Body of pancreas (tissue), 4 donors: ENCODE data around the gene TTC27. TPM values are rescaled to one million over a fixed set of nuclear protein-coding genes. Genes with fewer than 3 reads are reported as not detected.
"Not testable (repeated sequence)": the region's sequence is repeated elsewhere in the genome, so short reads cannot be mapped to it uniquely, and the experiment has no call there.

Experiments used
- ATAC-seq: fragments of 150-250 bp; one replicate; pipeline ENCODE4 v1.9.1; 2016
- DNase-seq, 4 donors: peaks; one replicate each; pipeline ENCODE4 v3.0.0-alpha.2; 2019
- H3K27ac ChIP-seq, 4 donors: fragments of 200-600 bp; sonication (generic); 1 replicate in 3 of 4; 2 replicates in 1 of 4; pipeline versions ENCODE4 v1.5.1 to v1.6.1; 2016 to 2019; ENCODE audit warnings: mild to moderate bottlenecking in 1 of 4, mixed read lengths in 1 of 4, moderate library complexity in 1 of 4
- H3K27me3 ChIP-seq, 2 donors: fragments of 200-600 bp; sonication (generic); one replicate each; pipeline ENCODE4 v1.6.0; 2016; ENCODE audit warnings: mild to moderate bottlenecking in 1 of 2
- H3K36me3 ChIP-seq, 2 donors: fragments of 200-600 bp; sonication (generic); replicated peaks in 1 of 2; 2 replicates each; pipeline ENCODE4 v1.5.1; 2016; ENCODE audit warnings: low read depth in 2 of 2; ENCODE audit not compliant: insufficient read depth in 1 of 2
- H3K4me1 ChIP-seq: fragments of 200-600 bp; sonication (generic); one replicate; pipeline ENCODE4 v1.6.0; 2016
- H3K4me3 ChIP-seq, 2 donors: fragments of 200-600 bp; sonication (generic); 1 replicate in 1 of 2; 2 replicates in 1 of 2; pipeline ENCODE4 v1.5.1; 2016 to 2019
- H3K9me3 ChIP-seq, 3 donors: fragments of 200-600 bp; sonication (generic); 1 replicate in 2 of 3; 2 replicates in 1 of 3; pipeline ENCODE4 v1.5.1; 2016
- CTCF ChIP-seq, 7 experiments: fragments of 450-650 bp in 4 of 7; fragments of 200-600 bp in 3 of 7; sonication (generic) in 3 of 7; IDR thresholded peaks; one replicate each; pipeline ENCODE4 v1.5.1; 2016 to 2019; ENCODE audit warnings: antibody characterized with exemption in 7 of 7
- POLR2A ChIP-seq, 3 donors: fragments of 450-650 bp; IDR thresholded peaks; one replicate each; pipeline ENCODE4 v1.6.1; 2016; ENCODE audit warnings: antibody characterized with exemption in 3 of 3, mild to moderate bottlenecking in 2 of 3
- WGBS, 2 donors: methylation state at CpG; one replicate each; pipeline ENCODE4 v1.1.5; 2017; 5-methylcytosine and 5-hydroxymethylcytosine counted together
- intact Hi-C: fragments of 100-400 bp; cut with DNase I; formaldehyde crosslinking; loops from one replicate; pipeline ENCODE4 v1.15.1; 2023
- total RNA-seq, 2 donors: library from RNA; depleted of rRNA; stranded (reverse); fragments of >200 nt; gene quantifications; one replicate each; pipeline ENCODE4 v1.1.0, GENCODE V29; 2016

The TTC27 gene
- total RNA-seq, 2 donors from 2014 or later, result 5.6 to 9.3 TPM

GRCh38 chr2:32624812-32625211, 3.0 kb upstream of the TTC27 start:
- no peak for TF ChIP-seq POLR2A (IDR thresholded peaks at IDR 0.05)
- WGBS, 2 donors, result 76 to 87% methylated on average over 3 of the region's 3 CpGs
- intact Hi-C loops, result no loop called here
- H3K36me3 ChIP-seq, result no peaks in the 10 kb centered on the region
- ATAC-seq, result no peak
- no peaks in the 10 kb centered on the region for H3K27me3 ChIP-seq
- H3K4me3 ChIP-seq, result no peak overlapping the region
- peaks cover 13% of the 10 kb centered on the region for H3K4me1 ChIP-seq
- no peak overlapping the region for H3K27ac ChIP-seq
- H3K9me3 ChIP-seq, result no peaks in the 10 kb centered on the region
- no peak for DNase-seq

- DNase-seq (no peak), ATAC-seq (no peak)
- no peaks in the 10 kb centered on the region for H3K9me3 ChIP-seq
- peaks cover 0 to 2% of the 10 kb centered on the region in 2 donors for H3K36me3 ChIP-seq
- intact Hi-C loops, result no loop called here
- no peaks in the 10 kb centered on the region for H3K27me3 ChIP-seq
- 57 to 68% methylated on average over 13 of the region's 13 CpGs for WGBS, 2 donors
- H3K4me3 ChIP-seq, result no peak overlapping the region
- TF ChIP-seq POLR2A (IDR thresholded peaks at IDR 0.05) (no peak), CTCF (IDR thresholded peaks at IDR 0.05) (no peak)
- no peak overlapping the region for H3K27ac ChIP-seq
- peaks cover 13% of the 10 kb centered on the region for H3K4me1 ChIP-seq
Measured at GRCh38 chr2:32626639-32627221, 1.1 kb upstream of the TTC27 start.

- WGBS, 2 donors, result 1 to 2% methylated on average over 7 to 16 of the region's 16 CpGs
- Histone ChIP-seq H3K27ac (peak overlapping the region; percentile 33 to 68 (median 59)), H3K27me3 (no peaks in the 10 kb centered on the region), H3K4me3 (peak overlapping the region; percentile 46 to 89), H3K36me3 (peaks cover 0 to 2% of the 10 kb centered on the region in 2 donors), H3K4me1 (peaks cover 13% of the 10 kb centered on the region), H3K9me3 (no peaks in the 10 kb centered on the region)
- ATAC-seq (peak; percentile 55), DNase-seq (peak; percentile 44 to 61 (median 56))
- TF ChIP-seq CTCF (IDR thresholded peaks at IDR 0.05), result peak in 4 of 7 experiments; percentile 12 to 51 (median 36)
- no peak for TF ChIP-seq POLR2A (IDR thresholded peaks at IDR 0.05)
- intact Hi-C loops, result no loop called here
Measured at GRCh38 chr2:32627441-32627813, 423 bp upstream of the TTC27 start.

- Histone ChIP-seq H3K4me1 (peaks cover 12% of the 10 kb centered on the region), H3K4me3 (no peak overlapping the region), H3K36me3 (peaks cover 0 to 15% of the 10 kb centered on the region in 2 donors), H3K27ac (no peak overlapping the region), H3K27me3 (no peaks in the 10 kb centered on the region), H3K9me3 (no peaks in the 10 kb centered on the region)
- no peak for DNase-seq
- no peak for TF ChIP-seq CTCF (IDR thresholded peaks at IDR 0.05)
- 90 to 91% methylated on average over 5 of the region's 5 CpGs for WGBS, 2 donors
- ATAC-seq, result no peak
- intact Hi-C loops, result no loop called here
Measured at GRCh38 chr2:32632089-32632488, 4.2 kb downstream of the TTC27 start.

- no peak overlapping the region for H3K4me3 ChIP-seq
- intact Hi-C loops, result no loop called here
Measured at GRCh38 chr2:32633040-32633439, 5.2 kb downstream of the TTC27 start.

GRCh38 chr2:32638548-32638947, 10.7 kb downstream of the TTC27 start:
- ATAC-seq, DNase-seq, intact Hi-C loops, H3K27ac ChIP-seq, H3K9me3 ChIP-seq, H3K4me1 ChIP-seq, H3K4me3 ChIP-seq, H3K27me3 ChIP-seq: not testable (repeated sequence)
- WGBS, 2 donors, result 92 to 97% methylated on average over 5 of the region's 5 CpGs
- peaks cover 11 to 24% of the 10 kb centered on the region in 2 donors for H3K36me3 ChIP-seq

More at GRCh38 chr2:32633040-32633439, 5.2 kb downstream of the TTC27 start:
- peaks cover 0 to 17% of the 10 kb centered on the region in 2 donors for H3K36me3 ChIP-seq
- H3K27ac ChIP-seq, result no peak overlapping the region
- no peaks in the 10 kb centered on the region for H3K9me3 ChIP-seq
- 63% methylated on average over 3 of the region's 3 CpGs for WGBS, 2 donors
- H3K4me1 ChIP-seq, result peaks cover 9% of the 10 kb centered on the region
- no peak for TF ChIP-seq POLR2A (IDR thresholded peaks at IDR 0.05)
- TF ChIP-seq CTCF (IDR thresholded peaks at IDR 0.05), result no peak
- DNase-seq (no peak), ATAC-seq (no peak)
- no peaks in the 10 kb centered on the region for H3K27me3 ChIP-seq
